Vagina (tissue), 2 donors: ENCODE measurements around the gene RPS6KA2.

Experiments used
- POLR2A ChIP-seq, 2 donors: fragments of 450-650 bp; IDR thresholded peaks; one replicate each; pipeline ENCODE4 v1.6.1; 2017; ENCODE audit warnings: antibody characterized with exemption in 2 of 2, mild to moderate bottlenecking in 2 of 2, moderate library complexity in 2 of 2
- TF ChIP-seq, protein P1 (sequence below), 3 experiments: fragments of 450-650 bp in 2 of 3; fragments of 200-600 bp in 1 of 3; sonication (generic) in 1 of 3; IDR thresholded peaks; one replicate each; pipeline ENCODE4 v1.5.1; 2017 to 2019; ENCODE audit warnings: antibody characterized with exemption in 3 of 3, mild to moderate bottlenecking in 2 of 3, moderate library complexity in 2 of 3

DNA sequence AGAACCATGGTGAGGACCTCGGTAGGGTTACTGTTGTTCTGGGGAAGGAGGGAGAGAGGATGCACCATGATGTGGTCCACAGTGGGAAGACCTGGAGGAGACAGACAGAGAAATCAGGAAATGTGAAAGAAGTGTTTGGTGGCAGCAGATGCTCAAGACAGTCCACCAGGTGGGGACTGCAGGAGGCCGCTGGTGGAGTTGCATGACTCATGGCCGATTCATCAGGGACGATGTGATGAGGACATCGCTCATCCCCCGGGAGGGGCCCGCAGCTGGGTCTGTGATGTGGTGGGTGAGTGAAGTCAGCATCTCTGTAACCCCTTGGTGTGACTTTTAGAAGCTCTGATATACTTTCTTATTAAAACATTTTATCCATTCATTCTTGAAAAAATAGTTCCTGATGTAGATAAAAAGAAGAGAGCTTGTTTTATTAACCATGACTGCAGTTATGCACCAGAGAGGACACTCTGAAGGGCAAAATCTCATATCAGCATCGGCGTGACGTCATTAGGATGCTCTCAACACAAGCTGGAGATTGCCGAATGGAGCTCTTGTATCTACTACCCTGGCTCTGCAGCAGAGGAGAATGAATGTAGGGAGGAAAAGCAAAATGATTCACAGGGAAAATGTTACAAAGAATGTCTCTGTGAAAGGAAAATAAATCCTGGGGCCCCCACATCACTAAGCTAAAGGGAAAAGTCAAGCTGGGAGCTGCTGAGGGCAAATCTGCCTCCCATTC lies 111.8 kb downstream of the RPS6KA2 start:
- TF ChIP-seq, protein P1, sequence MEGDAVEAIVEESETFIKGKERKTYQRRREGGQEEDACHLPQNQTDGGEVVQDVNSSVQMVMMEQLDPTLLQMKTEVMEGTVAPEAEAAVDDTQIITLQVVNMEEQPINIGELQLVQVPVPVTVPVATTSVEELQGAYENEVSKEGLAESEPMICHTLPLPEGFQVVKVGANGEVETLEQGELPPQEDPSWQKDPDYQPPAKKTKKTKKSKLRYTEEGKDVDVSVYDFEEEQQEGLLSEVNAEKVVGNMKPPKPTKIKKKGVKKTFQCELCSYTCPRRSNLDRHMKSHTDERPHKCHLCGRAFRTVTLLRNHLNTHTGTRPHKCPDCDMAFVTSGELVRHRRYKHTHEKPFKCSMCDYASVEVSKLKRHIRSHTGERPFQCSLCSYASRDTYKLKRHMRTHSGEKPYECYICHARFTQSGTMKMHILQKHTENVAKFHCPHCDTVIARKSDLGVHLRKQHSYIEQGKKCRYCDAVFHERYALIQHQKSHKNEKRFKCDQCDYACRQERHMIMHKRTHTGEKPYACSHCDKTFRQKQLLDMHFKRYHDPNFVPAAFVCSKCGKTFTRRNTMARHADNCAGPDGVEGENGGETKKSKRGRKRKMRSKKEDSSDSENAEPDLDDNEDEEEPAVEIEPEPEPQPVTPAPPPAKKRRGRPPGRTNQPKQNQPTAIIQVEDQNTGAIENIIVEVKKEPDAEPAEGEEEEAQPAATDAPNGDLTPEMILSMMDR (IDR thresholded peaks at IDR 0.05) = no peak
- TF ChIP-seq POLR2A (IDR thresholded peaks at IDR 0.05) = no peak
